HG03354 (cell line): Measurements from ENCODE around the gene POLG2.
A peak's percentile ranks its signal among the peaks of the same experiment; 100 is the strongest.

Source experiments
- ATAC-seq: cut with Tn5 transposase; IDR thresholded peaks from one replicate; pipeline ENCODE4 v1.9.1; 2021; ENCODE audit warnings: mild to moderate bottlenecking; ENCODE audit not compliant: unreplicated experiment, poor library complexity, severe bottlenecking

The POLG2 gene

GRCh38 chr17:64496786-64497564 is at the start of gene POLG2:
Gene POLG2, minus strand, starts transcription at chr17:64497054. Its CDS starts 86 bp downstream, at chr17:64496968.
- peak; percentile 83 for ATAC-seq

GRCh38 chr17:64544742-64545141 is 47.9 kb upstream of the POLG2 start:
- no peak for ATAC-seq

DNA sequence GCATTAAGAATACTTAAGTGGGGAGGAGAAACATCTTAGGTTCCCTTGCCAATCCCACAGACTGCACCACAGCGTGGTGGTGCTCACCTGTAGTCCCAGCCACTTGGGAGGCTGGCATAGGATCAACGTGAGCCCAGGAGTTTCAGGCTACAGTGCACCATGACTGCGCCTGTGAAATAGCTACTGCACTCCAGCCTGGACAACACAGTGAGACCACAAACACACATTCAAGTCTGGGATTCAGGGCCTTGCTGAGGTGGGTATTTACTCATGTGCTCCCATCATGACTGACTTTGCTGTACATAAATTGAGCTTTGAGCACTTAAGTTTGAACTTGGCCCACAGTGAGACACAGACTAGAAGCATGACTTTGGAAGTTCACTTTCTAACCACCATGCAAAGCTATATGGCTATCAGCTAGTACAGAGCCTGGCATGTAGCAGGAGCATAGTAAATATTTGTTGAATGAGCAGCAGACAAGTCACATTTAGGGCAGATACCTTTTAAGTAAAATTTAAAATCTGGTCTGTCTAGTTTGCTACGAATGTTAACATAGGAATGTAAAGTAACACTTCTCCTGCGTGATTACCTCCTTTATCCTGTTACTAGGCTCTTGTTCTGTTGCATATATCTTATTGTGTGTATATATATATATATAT is 43.4 kb upstream of the POLG2 start:
- ATAC-seq, result no peak

DNA sequence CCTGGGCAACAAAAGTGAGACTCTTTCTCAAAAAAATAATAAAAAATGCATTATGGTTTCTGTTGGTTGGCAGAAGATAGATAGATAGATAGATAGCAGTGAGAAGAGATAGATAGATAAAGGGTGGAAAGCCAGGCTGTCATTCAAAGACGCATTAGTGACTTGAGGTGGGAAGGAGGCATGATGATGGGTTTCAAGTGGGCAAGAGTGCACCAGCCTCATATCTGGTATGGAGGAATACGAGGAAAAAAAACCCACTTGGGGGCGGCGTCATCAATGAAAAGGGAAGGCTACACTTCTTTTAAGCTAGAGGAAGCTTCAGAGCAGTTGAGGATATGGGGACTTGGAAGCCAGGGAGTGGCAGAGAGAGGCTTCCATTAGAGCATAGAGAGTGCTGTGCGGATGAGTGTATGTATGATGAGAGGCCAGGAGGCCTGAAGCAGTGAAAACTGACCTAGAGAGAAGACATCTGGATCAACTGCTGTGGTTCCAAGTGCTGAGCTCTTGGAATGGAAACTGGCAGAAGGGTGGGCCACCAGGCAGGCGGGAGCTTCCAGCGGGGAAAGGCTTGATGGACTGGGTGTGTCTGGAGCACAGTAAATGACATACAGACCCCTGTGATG is 41.8 kb upstream of the POLG2 start:
- no peak for ATAC-seq

DNA sequence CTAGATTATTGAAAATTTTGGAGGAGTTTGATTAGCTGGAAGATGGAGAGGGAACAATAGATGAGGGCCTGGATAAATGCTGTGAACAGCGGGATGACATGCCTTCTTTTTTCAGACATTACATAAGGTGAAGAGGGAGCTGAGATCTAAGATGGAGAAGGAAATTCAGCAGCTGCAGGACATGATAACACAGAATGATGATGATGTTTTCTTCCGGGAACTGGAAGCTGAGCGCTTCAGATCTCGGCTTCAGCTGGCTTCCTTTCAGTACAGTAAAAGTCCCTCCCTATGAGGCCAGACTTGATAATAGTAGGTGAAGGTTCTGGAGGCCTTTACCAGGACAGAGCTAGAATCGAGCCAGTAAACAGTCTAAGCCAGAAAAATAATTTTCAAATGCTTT is 40.6 kb upstream of the POLG2 start:
- ATAC-seq, result no peak

DNA sequence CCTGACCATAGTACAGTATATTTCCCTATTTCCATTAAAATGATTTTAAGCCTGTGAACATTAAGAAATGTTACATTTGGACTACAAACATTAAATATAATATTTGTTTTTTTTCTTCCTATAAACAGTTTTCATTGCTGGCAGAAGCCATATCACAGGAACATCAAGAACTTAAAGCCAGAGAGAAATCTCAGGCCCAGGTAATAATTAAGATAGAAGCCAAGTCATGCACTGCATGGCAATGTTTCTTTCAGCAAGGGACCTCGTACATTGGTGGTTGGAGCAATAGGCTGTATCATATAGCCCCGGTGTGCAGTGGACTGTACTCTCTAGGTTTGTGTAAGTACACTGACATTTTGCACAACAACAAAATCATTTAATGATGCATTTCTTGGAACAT is 40.1 kb upstream of the POLG2 start:
- no peak for ATAC-seq

DNA sequence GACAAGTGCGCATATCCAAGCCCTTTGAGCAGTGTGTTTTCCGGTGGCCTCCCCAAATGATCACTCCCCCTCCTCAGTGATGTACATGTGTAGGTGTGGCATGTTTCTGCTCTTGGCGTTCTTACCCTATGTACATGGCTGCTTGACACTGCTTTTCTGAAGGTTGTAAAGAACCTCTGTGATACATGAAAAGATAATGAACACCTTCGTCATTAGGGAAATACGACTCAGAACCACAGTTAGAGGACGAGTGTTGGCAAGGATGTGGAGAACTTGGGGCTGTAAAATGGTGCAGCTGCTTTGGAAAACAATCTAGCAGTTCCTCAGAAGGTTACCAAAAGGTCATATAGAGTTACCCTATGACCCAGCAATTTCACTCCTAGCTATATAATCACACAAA is 38.5 kb upstream of the POLG2 start:
- no peak for ATAC-seq

DNA sequence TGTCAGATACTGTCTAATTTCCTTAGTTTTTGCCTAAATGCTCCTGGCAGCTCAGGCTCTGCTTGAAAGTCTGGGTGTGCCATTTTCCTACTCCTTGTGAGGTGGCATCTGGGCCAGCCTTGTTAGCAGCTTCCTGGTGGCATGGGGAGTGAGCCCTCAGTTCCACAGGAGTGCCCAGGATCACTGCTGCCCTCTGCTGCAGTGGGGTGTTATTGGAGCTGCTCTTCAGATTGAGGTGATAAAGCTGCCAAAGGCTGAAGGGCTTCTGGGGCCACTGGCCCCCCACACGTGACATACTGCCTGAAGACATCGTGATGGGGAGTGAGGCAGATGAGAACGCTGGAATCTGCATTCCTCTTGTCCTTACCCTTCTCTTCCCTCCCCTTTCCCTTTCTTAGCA is 37.3 kb upstream of the POLG2 start:
- no peak for ATAC-seq

- ATAC-seq, result no peak
Measured at GRCh38 chr17:64533784-64534183, 36.9 kb upstream of the POLG2 start.

GRCh38 chr17:64532409-64532808 is 35.6 kb upstream of the POLG2 start:
- ATAC-seq, result no peak

GRCh38 chr17:64531955-64532371 is 35.1 kb upstream of the POLG2 start:
- ATAC-seq, result no peak

DNA sequence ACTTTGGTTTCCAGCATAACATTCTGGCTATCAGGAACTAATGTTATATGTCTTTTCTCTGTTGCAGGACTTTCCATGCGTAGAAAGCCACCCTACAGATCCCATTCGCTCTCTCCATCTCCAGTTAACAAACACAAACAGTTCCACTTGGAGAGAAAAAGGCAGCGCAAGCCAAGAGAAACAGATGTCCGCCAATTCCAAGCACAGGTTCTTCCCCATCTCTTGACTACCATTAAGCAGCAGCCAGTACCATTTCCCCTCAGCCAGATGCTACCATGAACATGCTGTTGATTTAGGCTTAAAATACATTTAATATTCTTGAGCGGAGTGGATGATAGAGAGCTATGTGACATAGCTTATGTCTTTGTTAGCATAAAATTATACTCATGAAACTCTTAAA is 32.4 kb upstream of the POLG2 start:
- no peak for ATAC-seq

GRCh38 chr17:64527914-64528313 is 31.1 kb upstream of the POLG2 start:
- no peak for ATAC-seq

GRCh38 chr17:64520359-64520758 is 23.5 kb upstream of the POLG2 start:
- ATAC-seq, result no peak

DNA sequence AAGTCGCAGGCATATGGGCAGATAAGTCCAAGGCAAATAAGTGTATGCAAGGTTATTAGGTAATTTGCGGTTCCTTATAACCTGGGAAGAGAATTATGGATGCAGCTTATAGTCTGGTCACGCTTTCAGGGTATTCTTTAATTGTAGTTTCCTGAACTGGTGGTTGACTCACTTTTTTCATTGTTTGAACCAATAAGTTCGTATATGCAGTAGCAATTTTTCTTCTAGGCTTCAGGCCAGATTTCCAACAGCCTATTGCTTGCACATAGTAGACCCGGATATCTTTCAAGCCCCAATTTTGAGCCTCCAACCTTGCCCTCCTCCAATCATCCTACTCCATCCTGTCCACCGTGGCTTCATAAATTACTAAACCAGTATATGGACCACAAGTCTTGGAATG is 22.7 kb upstream of the POLG2 start:
- no peak for ATAC-seq

DNA sequence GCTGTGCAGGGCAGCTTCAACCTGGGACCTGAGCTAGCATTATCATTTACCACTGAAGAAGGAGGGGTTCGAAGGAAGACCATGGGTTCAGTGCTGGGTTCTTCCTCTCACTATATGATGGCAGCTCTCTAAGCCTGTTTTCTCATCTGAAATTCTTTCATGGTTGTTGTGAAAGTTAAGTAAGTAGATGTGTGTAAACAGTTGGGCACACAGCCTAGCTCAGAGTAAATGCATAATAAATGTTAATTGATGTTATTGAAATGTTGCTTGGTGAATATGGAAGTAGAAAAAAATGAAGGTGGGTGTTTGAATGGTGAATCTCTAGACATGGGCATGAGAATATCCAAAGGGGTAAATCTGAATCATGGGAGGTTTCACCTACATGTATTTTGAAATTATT is 19.0 kb upstream of the POLG2 start:
- ATAC-seq, result no peak

GRCh38 chr17:64515419-64515818 is 18.6 kb upstream of the POLG2 start:
- no peak for ATAC-seq

GRCh38 chr17:64509179-64509578 is 12.3 kb upstream of the POLG2 start:
- ATAC-seq, result no peak

DNA sequence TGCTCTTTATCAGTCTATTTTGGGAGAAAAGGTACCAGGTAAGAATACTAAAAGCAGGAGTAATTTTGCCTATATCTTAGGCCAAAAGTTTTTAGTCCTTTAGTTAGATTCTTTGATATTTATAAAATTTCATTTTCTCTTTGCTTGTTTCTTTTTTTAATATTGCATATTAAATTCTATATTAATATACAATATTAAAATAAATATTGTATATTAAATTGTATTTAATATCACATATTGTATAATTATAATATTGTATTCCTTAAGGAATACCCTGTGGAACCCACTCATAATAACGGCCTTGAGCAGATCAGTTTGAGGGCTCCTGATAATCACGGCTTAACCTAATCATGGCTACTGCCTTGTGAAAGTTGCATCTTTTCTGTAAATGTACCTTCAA is 11.8 kb upstream of the POLG2 start:
- ATAC-seq, result no peak

DNA sequence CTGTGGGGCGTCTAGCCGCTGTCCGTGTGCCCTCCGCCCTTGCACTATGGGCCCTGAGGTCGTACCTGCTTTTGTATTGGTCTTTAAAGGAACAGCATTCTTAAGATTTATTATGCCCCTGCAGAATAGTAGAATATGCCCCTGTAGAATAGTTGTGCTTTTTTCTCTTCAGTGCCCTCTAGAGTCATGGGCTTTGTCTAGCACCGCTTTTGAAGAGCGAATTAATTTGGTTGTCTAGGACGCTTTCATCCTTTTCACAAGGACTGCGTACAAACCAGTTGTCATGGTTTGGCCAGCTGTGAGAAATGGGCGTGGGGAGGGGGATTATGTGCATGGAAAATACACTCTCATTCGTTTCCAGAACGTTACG is 10.5 kb upstream of the POLG2 start:
- ATAC-seq, result peak; percentile 28
